Keratinocyte (primary cell): ENCODE measurements around the gene PDCD4. TPM values are rescaled to one million over a fixed set of nuclear protein-coding genes. Genes with fewer than 3 reads are reported as not detected.
"Not testable (repeated sequence)": the region's sequence is repeated elsewhere in the genome, so short reads cannot be mapped to it uniquely, and the experiment has no call there.

Experiments used
- DNase-seq: peaks from one replicate; pipeline ENCODE4 v3.0.0-alpha.2; 2011; ENCODE audit warnings: low read depth, missing footprints, low spot score
- FAIRE-seq: peaks from 2 replicates; lab custom pipeline; 2011; peaks lifted over from hg19 to GRCh38; lab: Jason Lieb, UNC
- H2AFZ ChIP-seq: 2 replicates; pipeline ENCODE4 v1.6.0; 2012; ENCODE audit warnings: low read length, control low read depth, inconsistent platforms; ENCODE audit not compliant: control insufficient read depth
- H3K27ac ChIP-seq: 2 replicates; pipeline ENCODE4 v1.5.1; 2011; ENCODE audit warnings: low read length; ENCODE audit not compliant: control insufficient read depth, insufficient read depth
- H3K27me3 ChIP-seq: 3 replicates; pipeline ENCODE4 v1.6.0; 2011; ENCODE audit warnings: low read length; ENCODE audit not compliant: control insufficient read depth, insufficient read depth; ENCODE audit errors: extremely low read depth
- H3K36me3 ChIP-seq, 2 experiments: 2 replicates in 1 of 2; 3 replicates in 1 of 2; pipeline ENCODE4 v1.5.1; 2011; ENCODE audit warnings: low read length in 2 of 2, mild to moderate bottlenecking in 1 of 2; ENCODE audit not compliant: control insufficient read depth in 2 of 2, insufficient read depth in 2 of 2; ENCODE audit errors: extremely low read depth in 1 of 2
- H3K4me1 ChIP-seq: 3 replicates; pipeline ENCODE4 v1.5.1; 2011; ENCODE audit warnings: low read length; ENCODE audit not compliant: control insufficient read depth, insufficient read depth; ENCODE audit errors: extremely low read depth
- H3K4me2 ChIP-seq: 3 replicates; pipeline ENCODE4 v1.6.0; 2011; ENCODE audit warnings: low read depth, low read length; ENCODE audit not compliant: control insufficient read depth, insufficient read depth; ENCODE audit errors: extremely low read depth
- H3K4me3 ChIP-seq, 3 experiments: fragments of 200-600 bp in 1 of 3; sonication (generic) in 1 of 3; 2 replicates in 2 of 3; 3 replicates in 1 of 3; pipeline ENCODE4 v1.5.1; 2011 to 2016; ENCODE audit warnings: low read length in 3 of 3, mild to moderate bottlenecking in 3 of 3, control low read depth in 2 of 3, inconsistent platforms in 1 of 3, low read depth in 1 of 3, mixed read lengths in 1 of 3, mixed run types in 1 of 3, moderate library complexity in 1 of 3; ENCODE audit not compliant: control insufficient read depth in 2 of 3, insufficient read depth in 2 of 3; ENCODE audit errors: extremely low read depth in 1 of 3
- H3K79me2 ChIP-seq: 2 replicates; pipeline ENCODE4 v1.6.0; 2012; ENCODE audit warnings: low read length; ENCODE audit not compliant: control insufficient read depth, insufficient read depth
- H3K9ac ChIP-seq: 3 replicates; pipeline ENCODE4 v1.6.0; 2011; ENCODE audit warnings: low read length; ENCODE audit not compliant: control insufficient read depth, insufficient read depth; ENCODE audit errors: extremely low read depth
- H3K9me1 ChIP-seq: 3 replicates; pipeline ENCODE4 v1.6.0; 2011; ENCODE audit warnings: low read length; ENCODE audit not compliant: control insufficient read depth, insufficient read depth; ENCODE audit errors: extremely low read depth
- H3K9me3 ChIP-seq: 2 replicates; pipeline ENCODE4 v1.5.1; 2012; ENCODE audit warnings: low read depth, low read length; ENCODE audit not compliant: control insufficient read depth
- H4K20me1 ChIP-seq: 3 replicates; pipeline ENCODE4 v1.6.0; 2011; ENCODE audit warnings: low read length; ENCODE audit not compliant: control insufficient read depth, insufficient read depth; ENCODE audit errors: extremely low read depth
- EZH2 ChIP-seq: IDR thresholded peaks from one replicate; pipeline ENCODE4 v1.6.1; 2012; ENCODE audit warnings: inconsistent platforms, mild to moderate bottlenecking, low read length, moderate library complexity
- dilution Hi-C: fragments of 300-500 bp; cut with MboI; formaldehyde crosslinking; loops from one replicate; pipeline ENCODE4 v1.7.0; 2020; ENCODE audit warnings: low sequenced_read_pairs; ENCODE audit not compliant: extremely low pct_ligation_motif_present
- polyA plus RNA-seq, 5 experiments: library from polyadenylated mRNA; depleted of rRNA in 3 of 5; stranded (reverse) in 3 of 5; stranded (forward) in 1 of 5; unstranded in 1 of 5; fragments of >200 nt; gene quantifications; 1 replicate in 1 of 5; 2 replicates in 3 of 5; 3 replicates in 1 of 5; pipeline versions ENCODE4 v1.2.1 to v1.2.3, GENCODE V29; 2011 to 2012; ENCODE audit warnings: missing spikeins in 2 of 5, low read depth in 1 of 5, low replicate concordance in 1 of 5
- TF ChIP-seq, protein P1 (sequence below), 3 experiments: IDR thresholded peaks in 1 of 3; conservative IDR thresholded peaks in 1 of 3; optimal IDR thresholded peaks in 1 of 3; 2 replicates in 2 of 3; 3 replicates in 1 of 3; pipeline versions ENCODE3 to v1.5.1; 2011; ENCODE audit warnings: low read length in 3 of 3, mild to moderate bottlenecking in 3 of 3, moderate library complexity in 2 of 3, control low read depth in 1 of 3, inconsistent platforms in 1 of 3; ENCODE audit not compliant: insufficient read depth in 2 of 3; ENCODE audit errors: extremely low read depth in 1 of 3

PDCD4 gene
- polyA plus RNA-seq, 1 donor (not counting 4 experiments of a cell fraction or from before 2014, with no cell fraction given), result 146 TPM

GRCh38 chr10:110865186-110865808 lies 6.4 kb upstream of the PDCD4 start:
- no peaks in the 10 kb centered on the region for H3K27me3 ChIP-seq
- H2AFZ ChIP-seq, result peak overlapping the region; percentile 40
- H3K4me2 ChIP-seq, result peak overlapping the region; percentile 81
- H3K4me3 ChIP-seq, result peak overlapping the region in 2 of 3 experiments; percentile 14 to 43
- H3K4me1 ChIP-seq, result peaks cover 42% of the 10 kb centered on the region
- H3K9ac ChIP-seq, result peak overlapping the region; percentile 49
- H3K9me3 ChIP-seq, result no peaks in the 10 kb centered on the region
- DNase-seq, result no peak
- no peaks in the 10 kb centered on the region for H4K20me1 ChIP-seq
- peak overlapping the region; percentile 83 for H3K27ac ChIP-seq
- H3K36me3 ChIP-seq, result no peaks in the 10 kb centered on the region
- no peak for TF ChIP-seq EZH2
- TF ChIP-seq, protein P1, sequence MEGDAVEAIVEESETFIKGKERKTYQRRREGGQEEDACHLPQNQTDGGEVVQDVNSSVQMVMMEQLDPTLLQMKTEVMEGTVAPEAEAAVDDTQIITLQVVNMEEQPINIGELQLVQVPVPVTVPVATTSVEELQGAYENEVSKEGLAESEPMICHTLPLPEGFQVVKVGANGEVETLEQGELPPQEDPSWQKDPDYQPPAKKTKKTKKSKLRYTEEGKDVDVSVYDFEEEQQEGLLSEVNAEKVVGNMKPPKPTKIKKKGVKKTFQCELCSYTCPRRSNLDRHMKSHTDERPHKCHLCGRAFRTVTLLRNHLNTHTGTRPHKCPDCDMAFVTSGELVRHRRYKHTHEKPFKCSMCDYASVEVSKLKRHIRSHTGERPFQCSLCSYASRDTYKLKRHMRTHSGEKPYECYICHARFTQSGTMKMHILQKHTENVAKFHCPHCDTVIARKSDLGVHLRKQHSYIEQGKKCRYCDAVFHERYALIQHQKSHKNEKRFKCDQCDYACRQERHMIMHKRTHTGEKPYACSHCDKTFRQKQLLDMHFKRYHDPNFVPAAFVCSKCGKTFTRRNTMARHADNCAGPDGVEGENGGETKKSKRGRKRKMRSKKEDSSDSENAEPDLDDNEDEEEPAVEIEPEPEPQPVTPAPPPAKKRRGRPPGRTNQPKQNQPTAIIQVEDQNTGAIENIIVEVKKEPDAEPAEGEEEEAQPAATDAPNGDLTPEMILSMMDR (optimal IDR thresholded peaks at IDR 0.05 in 1 of 3, IDR thresholded peaks at IDR 0.05 in 1 of 3, conservative IDR thresholded peaks at IDR 0.05 in 1 of 3; ENCODE audit: extremely low read depth in 1 of 3, insufficient read depth in 2 of 3, low read length in 3 of 3), result no peak
- no peaks in the 10 kb centered on the region for H3K9me1 ChIP-seq
- peak; percentile 62 for FAIRE-seq
- no peaks in the 10 kb centered on the region for H3K79me2 ChIP-seq
- dilution Hi-C loops, result no loop called here

DNA sequence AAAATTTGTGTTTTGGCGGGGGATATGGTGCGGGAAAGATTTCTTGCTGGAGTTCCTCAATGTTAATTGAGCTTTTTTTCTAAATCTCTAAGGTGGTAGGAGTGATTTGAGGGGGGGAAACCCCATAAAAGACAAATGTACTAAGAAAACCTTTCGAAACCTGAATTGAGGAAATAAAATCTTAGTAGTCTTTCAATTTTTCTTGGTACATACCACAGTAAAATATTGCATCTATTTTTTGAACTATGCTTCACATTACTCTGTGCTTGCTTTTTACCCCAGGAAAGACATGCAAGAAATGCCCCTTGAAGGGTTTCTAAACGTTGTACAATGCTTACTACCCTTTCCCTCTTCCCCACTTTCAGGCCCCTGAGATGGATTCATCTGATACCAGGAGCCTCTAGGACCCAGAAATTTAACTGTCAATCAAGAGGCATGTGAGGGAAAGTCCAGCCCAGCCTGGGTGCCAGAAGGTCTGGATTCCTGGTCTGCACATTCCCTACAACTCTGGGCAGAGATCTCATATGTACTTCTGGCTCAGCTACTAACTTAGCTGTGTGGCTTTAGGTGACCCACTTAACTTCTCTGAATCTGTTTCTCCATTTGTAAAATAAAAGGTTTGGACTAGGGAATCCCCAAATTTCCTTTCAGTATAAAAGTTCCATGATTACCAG lies 5.8 kb upstream of the PDCD4 start:
- Histone ChIP-seq H3K4me3 (peak overlapping the region in 1 of 3 experiments; percentile 14), H3K27me3 (no peaks in the 10 kb centered on the region), H4K20me1 (no peaks in the 10 kb centered on the region), H3K79me2 (no peaks in the 10 kb centered on the region), H3K4me2 (peak overlapping the region; percentile 81), H3K9me1 (no peaks in the 10 kb centered on the region), H3K27ac (peak overlapping the region; percentile 83), H3K9me3 (no peaks in the 10 kb centered on the region), H2AFZ (no peak overlapping the region), H3K9ac (peak overlapping the region; percentile 23), H3K36me3 (no peaks in the 10 kb centered on the region), H3K4me1 (peaks cover 38% of the 10 kb centered on the region)
- DNase-seq (no peak), FAIRE-seq (peak; percentile 80)
- dilution Hi-C loops, result no loop called here
- TF ChIP-seq, protein P1 (optimal IDR thresholded peaks at IDR 0.05 in 1 of 3, IDR thresholded peaks at IDR 0.05 in 1 of 3, conservative IDR thresholded peaks at IDR 0.05 in 1 of 3; ENCODE audit: extremely low read depth in 1 of 3, insufficient read depth in 2 of 3, low read length in 3 of 3), result no peak
- no peak for TF ChIP-seq EZH2

GRCh38 chr10:110867011-110867806 lies 4.5 kb upstream of the PDCD4 start:
- H4K20me1 ChIP-seq, H3K27ac ChIP-seq, dilution Hi-C loops, H3K36me3 ChIP-seq, H3K9me3 ChIP-seq, H3K27me3 ChIP-seq, H3K79me2 ChIP-seq, H3K4me2 ChIP-seq, FAIRE-seq, DNase-seq, H3K4me3 ChIP-seq, H3K9ac ChIP-seq, H3K9me1 ChIP-seq: not testable (repeated sequence)
- Histone ChIP-seq H3K4me1 (peaks cover 35% of the 10 kb centered on the region), H2AFZ (peak overlapping the region; percentile 36)
